ENCODE measurements around the gene APOC4.

DNA sequence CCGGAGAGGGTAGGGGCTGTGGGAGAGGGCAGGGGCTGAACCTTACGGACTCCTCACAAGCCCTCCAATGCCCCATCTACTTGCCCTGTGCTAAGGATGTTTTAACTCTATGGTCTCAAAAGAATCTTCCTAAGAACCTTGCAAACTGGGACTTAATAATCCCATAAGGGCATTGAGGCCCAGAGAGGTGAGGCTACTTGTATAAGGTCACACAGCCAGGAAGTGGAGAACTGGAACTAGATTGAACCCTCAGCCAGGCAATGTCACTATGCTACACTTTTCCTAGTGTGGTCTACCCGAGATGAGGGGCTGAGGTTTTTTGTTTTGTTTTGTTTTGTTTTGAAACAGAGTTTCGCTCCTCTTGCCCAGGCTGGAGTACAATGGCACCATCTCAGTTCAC lies 10.5 kb upstream of the APOC4 start:
- TF ChIP-seq, protein P1, sequence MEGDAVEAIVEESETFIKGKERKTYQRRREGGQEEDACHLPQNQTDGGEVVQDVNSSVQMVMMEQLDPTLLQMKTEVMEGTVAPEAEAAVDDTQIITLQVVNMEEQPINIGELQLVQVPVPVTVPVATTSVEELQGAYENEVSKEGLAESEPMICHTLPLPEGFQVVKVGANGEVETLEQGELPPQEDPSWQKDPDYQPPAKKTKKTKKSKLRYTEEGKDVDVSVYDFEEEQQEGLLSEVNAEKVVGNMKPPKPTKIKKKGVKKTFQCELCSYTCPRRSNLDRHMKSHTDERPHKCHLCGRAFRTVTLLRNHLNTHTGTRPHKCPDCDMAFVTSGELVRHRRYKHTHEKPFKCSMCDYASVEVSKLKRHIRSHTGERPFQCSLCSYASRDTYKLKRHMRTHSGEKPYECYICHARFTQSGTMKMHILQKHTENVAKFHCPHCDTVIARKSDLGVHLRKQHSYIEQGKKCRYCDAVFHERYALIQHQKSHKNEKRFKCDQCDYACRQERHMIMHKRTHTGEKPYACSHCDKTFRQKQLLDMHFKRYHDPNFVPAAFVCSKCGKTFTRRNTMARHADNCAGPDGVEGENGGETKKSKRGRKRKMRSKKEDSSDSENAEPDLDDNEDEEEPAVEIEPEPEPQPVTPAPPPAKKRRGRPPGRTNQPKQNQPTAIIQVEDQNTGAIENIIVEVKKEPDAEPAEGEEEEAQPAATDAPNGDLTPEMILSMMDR (IDR thresholded peaks at IDR 0.05): no peak
- no peak for TF ChIP-seq POLR2AphosphoS5 (IDR thresholded peaks at IDR 0.05)
